ENCODE results near the gene SLC38A10. TPM values are rescaled to one million over a fixed set of nuclear protein-coding genes. Genes with fewer than 3 reads are reported as not detected.
A peak's percentile ranks its signal among the peaks of the same experiment; 100 is the strongest.

The SLC38A10 gene
- total RNA-seq, 1 donor from 2014 or later, result 261 TPM

- Histone ChIP-seq H3K4me3 (no peak overlapping the region), H3K36me3 (no peaks in the 10 kb centered on the region), H3K4me1 (peaks cover 4 to 36% of the 10 kb centered on the region in 2 donors), H3K27me3 (no peaks in the 10 kb centered on the region), H3K9me3 (no peaks in the 10 kb centered on the region), H3K27ac (peak overlapping the region in 1 of 2 donors; percentile 38)
- TF ChIP-seq CTCF (IDR thresholded peaks at IDR 0.05), result no peak
- no peak for DNase-seq (ENCODE audit: low spot score in 2 of 2)
- intact Hi-C loops (cut with DNase I), result no loop called here
Observed at GRCh38 chr17:81339534-81340296, 44.6 kb upstream of the SLC38A10 start.

- DNase-seq (ENCODE audit: low spot score in 2 of 2), result no peak
- H3K36me3 ChIP-seq, result no peaks in the 10 kb centered on the region
- H3K27me3 ChIP-seq, result no peaks in the 10 kb centered on the region
- no peak overlapping the region for H3K4me3 ChIP-seq
- no peak for TF ChIP-seq CTCF (IDR thresholded peaks at IDR 0.05)
- intact Hi-C loops (cut with DNase I), result no loop called here
- peak overlapping the region in 1 of 2 donors; percentile 38 for H3K27ac ChIP-seq
- H3K4me1 ChIP-seq, result peaks cover 4 to 36% of the 10 kb centered on the region in 2 donors
- H3K9me3 ChIP-seq, result no peaks in the 10 kb centered on the region
Observed at GRCh38 chr17:81339191-81339533, 44.1 kb upstream of the SLC38A10 start.

- H3K27ac ChIP-seq, result peak overlapping the region in 1 of 2 donors; percentile 38
- TF ChIP-seq CTCF (IDR thresholded peaks at IDR 0.05), result no peak
- H3K36me3 ChIP-seq, result no peaks in the 10 kb centered on the region
- no peaks in the 10 kb centered on the region for H3K27me3 ChIP-seq
- peaks cover 4 to 35% of the 10 kb centered on the region in 2 donors for H3K4me1 ChIP-seq
- no peak for DNase-seq (ENCODE audit: low spot score in 2 of 2)
- intact Hi-C loops (cut with DNase I), result no loop called here
- no peaks in the 10 kb centered on the region for H3K9me3 ChIP-seq
- H3K4me3 ChIP-seq, result no peak overlapping the region
Observed at GRCh38 chr17:81338274-81339190, 43.4 kb upstream of the SLC38A10 start.

GRCh38 chr17:81337476-81337879, 42.4 kb upstream of the SLC38A10 start:
- intact Hi-C loops (cut with DNase I), result no loop called here
- TF ChIP-seq CTCF (IDR thresholded peaks at IDR 0.05), result no peak
- Histone ChIP-seq H3K9me3 (no peaks in the 10 kb centered on the region), H3K36me3 (no peaks in the 10 kb centered on the region), H3K4me1 (peaks cover 4 to 25% of the 10 kb centered on the region in 2 donors), H3K27ac (no peak overlapping the region), H3K27me3 (no peaks in the 10 kb centered on the region), H3K4me3 (no peak overlapping the region)
- no peak for DNase-seq (ENCODE audit: low spot score in 2 of 2)

- Histone ChIP-seq H3K4me3 (no peak overlapping the region), H3K4me1 (peaks cover 4 to 24% of the 10 kb centered on the region in 2 donors), H3K9me3 (no peaks in the 10 kb centered on the region), H3K27me3 (no peaks in the 10 kb centered on the region), H3K36me3 (no peaks in the 10 kb centered on the region), H3K27ac (no peak overlapping the region)
- intact Hi-C loops (cut with DNase I), result no loop called here
- DNase-seq (ENCODE audit: low spot score in 2 of 2), result no peak
- no peak for TF ChIP-seq CTCF (IDR thresholded peaks at IDR 0.05)
Observed at GRCh38 chr17:81336930-81337325, 41.8 kb upstream of the SLC38A10 start.

Data from ascending aorta (tissue), 2 donors.